ENCODE measurements around the gene IPPK.

IPPK gene

GRCh38 chr9:92711844-92712243 lies 41.9 kb upstream of the IPPK start (continued):
- TF ChIP-seq ZNF366 (tag by site-specific recombination; conservative IDR thresholded peaks at IDR 0.05) = no peak

- H3K4me3 ChIP-seq (ENCODE audit: low read depth, low read length) = no peak overlapping the region
- H3K27ac ChIP-seq (ENCODE audit: extremely low read depth, low read depth, low read length) = no peak overlapping the region
- CTCF ChIA-PET = no interaction called here
- TF ChIP-seq REPIN1 (tag by site-specific recombination; IDR thresholded peaks at IDR 0.05; ENCODE audit: low read depth) (no peak), ZNF26 (tag by site-specific recombination; IDR thresholded peaks at IDR 0.05) (no peak), ZBTB10 (tag by site-specific recombination; IDR thresholded peaks at IDR 0.05) (no peak), ZNF426 (tag by site-specific recombination; IDR thresholded peaks at IDR 0.05) (no peak), GLIS1 (tag by site-specific recombination; IDR thresholded peaks at IDR 0.05) (no peak), SP2 (tag by site-specific recombination; IDR thresholded peaks at IDR 0.05) (no peak), HOXA7 (CRISPR knock-in tag; IDR thresholded peaks at IDR 0.05; ENCODE audit: borderline replicate concordance) (no peak), TCF7L2 (IDR thresholded peaks at IDR 0.05; ENCODE audit: borderline replicate concordance, low read depth, low read length) (no peak), SP7 (tag by site-specific recombination; IDR thresholded peaks at IDR 0.05) (no peak), ZNF211 (tag by site-specific recombination; IDR thresholded peaks at IDR 0.05; ENCODE audit: low read depth) (no peak), ZNF24 (tag by site-specific recombination; IDR thresholded peaks at IDR 0.05) (no peak)
- no peaks in the 10 kb centered on the region for H3K9me3 ChIP-seq (ENCODE audit: control insufficient read depth, insufficient read depth, low read depth, low read length)
- no peaks in the 10 kb centered on the region for H3K4me1 ChIP-seq (ENCODE audit: control insufficient read depth, insufficient read depth, low read length)
- peaks cover 0 to 67% of the 10 kb centered on the region in 2 experiments; a peak in 1 of 3 replicates for H3K36me3 ChIP-seq (ENCODE audit: control insufficient read depth in 2 of 2, insufficient read depth in 1 of 2, low read length in 2 of 2)
- POLR2A ChIA-PET = no interaction called here
These were observed 41.2 kb upstream of the IPPK start for GRCh38 chr9:92711146-92711545.

- no peak overlapping the region for H3K27ac ChIP-seq (ENCODE audit: extremely low read depth, low read depth, low read length)
- peaks cover 0 to 60% of the 10 kb centered on the region in 2 experiments; a peak in 1 of 3 replicates for H3K36me3 ChIP-seq (ENCODE audit: control insufficient read depth in 2 of 2, insufficient read depth in 1 of 2, low read length in 2 of 2)
- ChIA-PET POLR2A (no interaction called here), CTCF (no interaction called here)
- H3K4me3 ChIP-seq (ENCODE audit: low read depth, low read length) = no peak overlapping the region
- no peaks in the 10 kb centered on the region for H3K4me1 ChIP-seq (ENCODE audit: control insufficient read depth, insufficient read depth, low read length)
- TF ChIP-seq ZNF404 (tag by site-specific recombination; IDR thresholded peaks at IDR 0.05) = no peak
- TF ChIP-seq ZNF560 (tag by site-specific recombination; IDR thresholded peaks at IDR 0.05; ENCODE audit: borderline replicate concordance) = no peak
- H3K9me3 ChIP-seq (ENCODE audit: control insufficient read depth, insufficient read depth, low read depth, low read length) = no peaks in the 10 kb centered on the region
These were observed 40.4 kb upstream of the IPPK start for GRCh38 chr9:92710368-92710767.

GRCh38 chr9:92709954-92710353 lies 40.0 kb upstream of the IPPK start:
- Histone ChIP-seq H3K27ac (ENCODE audit: extremely low read depth, low read depth, low read length) (no peak overlapping the region), H3K4me3 (ENCODE audit: low read depth, low read length) (no peak overlapping the region), H3K4me1 (ENCODE audit: control insufficient read depth, insufficient read depth, low read length) (no peaks in the 10 kb centered on the region), H3K36me3 (ENCODE audit: control insufficient read depth in 2 of 2, insufficient read depth in 1 of 2, low read length in 2 of 2) (peaks cover 0 to 56% of the 10 kb centered on the region in 2 experiments; a peak in 1 of 3 replicates), H3K9me3 (ENCODE audit: control insufficient read depth, insufficient read depth, low read depth, low read length) (no peaks in the 10 kb centered on the region)
- ChIA-PET POLR2A (no interaction called here), CTCF (no interaction called here)
- TF ChIP-seq SCRT2 (tag by site-specific recombination; IDR thresholded peaks at IDR 0.05) (no peak), ZSCAN23 (tag by site-specific recombination; IDR thresholded peaks at IDR 0.05) (no peak), PATZ1 (tag by site-specific recombination; IDR thresholded peaks at IDR 0.05) (no peak), SP7 (tag by site-specific recombination; IDR thresholded peaks at IDR 0.05) (no peak), ZXDB (tag by site-specific recombination; IDR thresholded peaks at IDR 0.05) (no peak)

Data from HEK293 (cell line).